H1 (cell line): Measurements from ENCODE around the gene GDF2. TPM values are rescaled to one million over a fixed set of nuclear protein-coding genes. Genes with fewer than 3 reads are reported as not detected.

ENCODE experiments used
- CTCF ChIA-PET: fragments of 300-600 bp; sonication (Branson Sonifier 250); formaldehyde crosslinking; loops from one replicate; lab custom pipeline; 2021; ENCODE audit not compliant: partially characterized antibody; lab: Charles Lee
- POLR2A ChIA-PET: fragments of 300-600 bp; sonication (Branson Sonifier 250); formaldehyde crosslinking; loops from one replicate; lab custom pipeline; 2021; ENCODE audit warnings: inconsistent platforms; ENCODE audit not compliant: partially characterized antibody; lab: Charles Lee
- DNase-seq, 2 experiments: peaks; one replicate each; pipeline versions ENCODE4 v3.0.0 to v3.0.0-alpha.2; 2010 to 2022; ENCODE audit warnings: low spot score in 2 of 2, low read depth in 1 of 2, mixed read lengths in 1 of 2
- FAIRE-seq: peaks from 2 replicates; lab custom pipeline; 2011; peaks lifted over from hg19 to GRCh38; lab: Jason Lieb, UNC
- H2AFZ ChIP-seq: 2 replicates; pipeline ENCODE4 v1.8.1; 2012; ENCODE audit warnings: low read length, inconsistent platforms
- H2AK5ac ChIP-seq: 2 replicates; pipeline ENCODE4 v1.6.1; 2013; ENCODE audit warnings: low read depth, low read length
- H2BK120ac ChIP-seq: replicated peaks from 2 replicates; pipeline ENCODE3; 2013; ENCODE audit warnings: low read depth, low read length, inconsistent platforms
- H2BK12ac ChIP-seq: 2 replicates; pipeline ENCODE4 v1.6.1; 2013; ENCODE audit warnings: low read depth, low read length
- H2BK15ac ChIP-seq: 2 replicates; pipeline ENCODE4 v1.6.1; 2013; ENCODE audit warnings: low read length
- H2BK20ac ChIP-seq: 2 replicates; pipeline ENCODE4 v1.6.1; 2013; ENCODE audit warnings: low read length
- H2BK5ac ChIP-seq: 2 replicates; pipeline ENCODE4 v1.6.1; 2013; ENCODE audit warnings: low read depth, low read length
- H3K14ac ChIP-seq: 2 replicates; pipeline ENCODE4 v1.6.1; 2013; ENCODE audit warnings: inconsistent platforms; ENCODE audit not compliant: insufficient read length
- H3K18ac ChIP-seq: 2 replicates; pipeline ENCODE4 v1.6.1; 2013; ENCODE audit warnings: low read length; ENCODE audit errors: extremely low read depth
- H3K23ac ChIP-seq: 2 replicates; pipeline ENCODE4 v1.6.1; 2013; ENCODE audit warnings: inconsistent platforms; ENCODE audit not compliant: insufficient read length
- H3K23me2 ChIP-seq: 2 replicates; pipeline ENCODE4 v1.6.1; 2013; ENCODE audit warnings: low read depth, low read length
- H3K27ac ChIP-seq: 2 replicates; pipeline ENCODE4 v1.6.1; 2011; ENCODE audit warnings: low read depth, low read length, inconsistent platforms
- H3K27me3 ChIP-seq, 4 experiments: replicated peaks in 1 of 4; 1 replicate in 1 of 4; 2 replicates in 3 of 4; pipeline versions ENCODE4 v1.6.1 to v1.8.1; 2011 to 2013; ENCODE audit warnings: low read length in 3 of 4, mild to moderate bottlenecking in 3 of 4, inconsistent platforms in 2 of 4, mixed read lengths in 2 of 4, moderate library complexity in 1 of 4; ENCODE audit not compliant: control insufficient read depth in 3 of 4, insufficient read depth in 3 of 4; ENCODE audit errors: extremely low read depth in 1 of 4
- H3K36me3 ChIP-seq, 4 experiments: 2 replicates each; pipeline versions ENCODE4 v1.6.1 to v1.8.1; 2011 to 2013; ENCODE audit warnings: mild to moderate bottlenecking in 4 of 4, low read length in 3 of 4, moderate library complexity in 2 of 4, control low read depth in 1 of 4, inconsistent platforms in 1 of 4; ENCODE audit not compliant: insufficient read depth in 4 of 4, control insufficient read depth in 2 of 4
- H3K4ac ChIP-seq: replicated peaks from 2 replicates; pipeline ENCODE3; 2013; ENCODE audit warnings: low read length, low read depth, mixed read lengths, inconsistent platforms; ENCODE audit not compliant: insufficient read length
- H3K4me1 ChIP-seq, 4 experiments: replicated peaks in 1 of 4; 1 replicate in 1 of 4; 2 replicates in 3 of 4; pipeline versions ENCODE4 v1.6.1 to v1.8.1; 2011 to 2013; ENCODE audit warnings: low read length in 3 of 4, inconsistent platforms in 2 of 4, mixed read lengths in 1 of 4; ENCODE audit not compliant: insufficient read depth in 4 of 4, control insufficient read depth in 3 of 4
- H3K4me2 ChIP-seq, 2 experiments: 2 replicates each; pipeline versions ENCODE4 v1.6.1 to v1.8.1; 2011 to 2013; ENCODE audit warnings: low read depth in 2 of 2, low read length in 2 of 2, control low read depth in 1 of 2, inconsistent platforms in 1 of 2, mild to moderate bottlenecking in 1 of 2; ENCODE audit not compliant: insufficient read depth in 1 of 2
- H3K4me3 ChIP-seq, 4 experiments: fragments of 200-600, 300-600 bp in 1 of 4; sonication (generic), shearing (Covaris generic), sonication (Bioruptor Twin) in 1 of 4; 2 replicates each; pipeline versions ENCODE4 v1.5.1 to v1.8.1; 2011 to 2016; ENCODE audit warnings: low read length in 4 of 4, low read depth in 3 of 4, control low read depth in 2 of 4, inconsistent platforms in 2 of 4, mild to moderate bottlenecking in 2 of 4, mixed read lengths in 1 of 4, moderate library complexity in 1 of 4; ENCODE audit not compliant: insufficient read depth in 2 of 4; ENCODE audit errors: extremely low read depth in 1 of 4
- H3K56ac ChIP-seq: replicated peaks from 2 replicates; pipeline ENCODE3; 2013; ENCODE audit warnings: low read depth, mild to moderate bottlenecking, mixed read lengths, low read length, inconsistent platforms; ENCODE audit not compliant: insufficient read length
- H3K79me1 ChIP-seq: 2 replicates; pipeline ENCODE4 v1.6.1; 2013; ENCODE audit warnings: low read depth, low read length, control low read depth
- H3K79me2 ChIP-seq, 2 experiments: 2 replicates each; pipeline versions ENCODE4 v1.6.1 to v1.8.1; 2012 to 2013; ENCODE audit warnings: low read length in 2 of 2, mild to moderate bottlenecking in 2 of 2, inconsistent platforms in 1 of 2; ENCODE audit not compliant: insufficient read depth in 2 of 2, control insufficient read depth in 1 of 2
- H3K9ac ChIP-seq, 4 experiments: replicated peaks in 1 of 4; 1 replicate in 1 of 4; 2 replicates in 3 of 4; pipeline versions ENCODE4 v1.6.1 to v1.8.1; 2011 to 2013; ENCODE audit warnings: low read depth in 3 of 4, low read length in 3 of 4, control low read depth in 2 of 4, mild to moderate bottlenecking in 2 of 4, moderate library complexity in 2 of 4, inconsistent platforms in 1 of 4; ENCODE audit errors: extremely low read depth in 1 of 4
- H3K9me3 ChIP-seq, 2 experiments: 2 replicates each; pipeline versions ENCODE4 v1.6.1 to v1.8.1; 2012 to 2013; ENCODE audit warnings: mild to moderate bottlenecking in 2 of 2, moderate library complexity in 2 of 2, control low read depth in 1 of 2, inconsistent platforms in 1 of 2, low read depth in 1 of 2, low read length in 1 of 2, mixed read lengths in 1 of 2; ENCODE audit not compliant: insufficient read depth in 2 of 2
- H4K20me1 ChIP-seq, 2 experiments: replicated peaks in 1 of 2; 2 replicates each; pipeline versions ENCODE3 to v1.8.1; 2011 to 2013; ENCODE audit warnings: inconsistent platforms in 2 of 2, low read length in 2 of 2, mild to moderate bottlenecking in 1 of 2; ENCODE audit not compliant: insufficient read depth in 2 of 2, control insufficient read depth in 1 of 2
- H4K5ac ChIP-seq: 2 replicates; pipeline ENCODE4 v1.6.1; 2013; ENCODE audit warnings: low read length, low read depth, mixed read lengths, inconsistent platforms; ENCODE audit not compliant: insufficient read length
- H4K8ac ChIP-seq: 2 replicates; pipeline ENCODE4 v1.8.0; 2013; ENCODE audit warnings: mild to moderate bottlenecking, moderate library complexity, low read length, inconsistent platforms; ENCODE audit not compliant: insufficient read depth; ENCODE audit errors: extremely low read depth
- H4K91ac ChIP-seq: replicated peaks from 2 replicates; pipeline ENCODE3; 2013; ENCODE audit warnings: low read length, mixed read lengths, inconsistent platforms; ENCODE audit not compliant: insufficient read length
- ASH2L ChIP-seq: fragments of 200-600, 300-600 bp; sonication (generic); IDR thresholded peaks from one replicate; pipeline ENCODE4 v1.7.1; 2017; ENCODE audit warnings: low read length
- BCL11A ChIP-seq, 2 experiments: IDR thresholded peaks; one replicate each; pipeline ENCODE4 v1.6.1; 2011; ENCODE audit warnings: low read depth in 2 of 2, low read length in 2 of 2, mild to moderate bottlenecking in 2 of 2
- CBX5 ChIP-seq: fragments of 300-800, 300-1000 bp; sonication (generic); IDR thresholded peaks from 2 replicates; pipeline ENCODE4 v1.7.1; 2016; ENCODE audit warnings: antibody characterized with exemption, low read length, low read depth
- CBX8 ChIP-seq: fragments of 300-800, 300-1000 bp; sonication (generic); IDR thresholded peaks from 2 replicates; pipeline ENCODE4 v1.7.1; 2016; ENCODE audit warnings: low read depth, low read length, borderline replicate concordance
- GTF2F1 ChIP-seq: IDR thresholded peaks from 2 replicates; pipeline ENCODE4 v1.6.1; 2012; ENCODE audit warnings: low read depth, low read length, improper control_type of control experiment, borderline replicate concordance
- HDAC2 ChIP-seq, 2 experiments: fragments of 300-600 bp in 1 of 2; sonication (generic) in 1 of 2; IDR thresholded peaks; 2 replicates each; pipeline ENCODE4 v1.6.1; 2011 to 2012; ENCODE audit warnings: low read depth in 2 of 2, low read length in 2 of 2, mild to moderate bottlenecking in 2 of 2, moderate library complexity in 2 of 2, borderline replicate concordance in 1 of 2, inconsistent platforms in 1 of 2
- MAFK ChIP-seq: IDR thresholded peaks from 2 replicates; pipeline ENCODE4 v1.6.1; 2012; ENCODE audit warnings: low read depth, mild to moderate bottlenecking, improper control_type of control experiment, low read length
- RAD21 ChIP-seq, 2 experiments: IDR thresholded peaks in 1 of 2; conservative IDR thresholded peaks in 1 of 2; 2 replicates each; pipeline ENCODE4 v1.6.1; 2011; ENCODE audit warnings: low read depth in 2 of 2, low read length in 2 of 2, improper control_type of control experiment in 1 of 2, inconsistent platforms in 1 of 2, mild to moderate bottlenecking in 1 of 2, moderate library complexity in 1 of 2
- SIN3A ChIP-seq, 2 experiments: IDR thresholded peaks in 1 of 2; conservative IDR thresholded peaks in 1 of 2; 2 replicates each; pipeline ENCODE4 v1.6.1; 2011 to 2012; ENCODE audit warnings: low read length in 2 of 2, improper control_type of control experiment in 1 of 2, low read depth in 1 of 2, mild to moderate bottlenecking in 1 of 2
- SP1 ChIP-seq: IDR thresholded peaks from 2 replicates; pipeline ENCODE4 v1.6.1; 2011; ENCODE audit warnings: low read depth, low read length
- SUZ12 ChIP-seq: fragments of 200-600 bp; sonication (generic); IDR thresholded peaks from 2 replicates; pipeline ENCODE4 v1.6.1; 2012; ENCODE audit warnings: mild to moderate bottlenecking, inconsistent platforms, low read length, moderate library complexity, mixed read lengths
- WGBS, 2 experiments: shearing (Covaris generic) in 1 of 2; methylation state at CpG; one replicate each; pipeline versions ENCODE4 v1.1.6 to v1.1.7; 2013 to 2015; ENCODE audit warnings: low lambda C conversion rate in 2 of 2, mixed read lengths in 2 of 2, inconsistent platforms in 1 of 2, low coverage in 1 of 2, missing lambda C conversion rate in 1 of 2; ENCODE audit not compliant: insufficient replicate concordance in 2 of 2, insufficient coverage in 1 of 2, insufficient read length in 1 of 2; ENCODE audit errors: extremely low coverage in 1 of 2, missing lambda C conversion rate in 1 of 2; 5-methylcytosine and 5-hydroxymethylcytosine counted together
- polyA plus RNA-seq, 7 experiments: library from polyadenylated mRNA; depleted of rRNA in 3 of 7; stranded (reverse) in 5 of 7; unstranded in 2 of 7; fragments of >200 nt in 5 of 7; fragments of 200-250 nt in 2 of 7; gene quantifications; 1 replicate in 5 of 7; 2 replicates in 1 of 7; 4 replicates in 1 of 7; pipeline versions ENCODE4 v1.2.1 to v1.2.3, GENCODE V29; 2011 to 2013; ENCODE audit warnings: missing spikeins in 2 of 7, mixed read lengths in 2 of 7
- total RNA-seq: library from RNA; stranded (reverse); fragmentation: NEBNext Ultra II Directional; extraction: Animal tissue kit (Norgen Biotek cat#: 25700); gene quantifications from 2 replicates; pipeline ENCODE4 v1.2.1, GENCODE V29; 2021

The GDF2 gene
- total and polyA plus RNA-seq, 2 of the 8 experiments (the other 6 are each of a cell fraction or from before 2014, with no cell fraction given), result not detected

DNA sequence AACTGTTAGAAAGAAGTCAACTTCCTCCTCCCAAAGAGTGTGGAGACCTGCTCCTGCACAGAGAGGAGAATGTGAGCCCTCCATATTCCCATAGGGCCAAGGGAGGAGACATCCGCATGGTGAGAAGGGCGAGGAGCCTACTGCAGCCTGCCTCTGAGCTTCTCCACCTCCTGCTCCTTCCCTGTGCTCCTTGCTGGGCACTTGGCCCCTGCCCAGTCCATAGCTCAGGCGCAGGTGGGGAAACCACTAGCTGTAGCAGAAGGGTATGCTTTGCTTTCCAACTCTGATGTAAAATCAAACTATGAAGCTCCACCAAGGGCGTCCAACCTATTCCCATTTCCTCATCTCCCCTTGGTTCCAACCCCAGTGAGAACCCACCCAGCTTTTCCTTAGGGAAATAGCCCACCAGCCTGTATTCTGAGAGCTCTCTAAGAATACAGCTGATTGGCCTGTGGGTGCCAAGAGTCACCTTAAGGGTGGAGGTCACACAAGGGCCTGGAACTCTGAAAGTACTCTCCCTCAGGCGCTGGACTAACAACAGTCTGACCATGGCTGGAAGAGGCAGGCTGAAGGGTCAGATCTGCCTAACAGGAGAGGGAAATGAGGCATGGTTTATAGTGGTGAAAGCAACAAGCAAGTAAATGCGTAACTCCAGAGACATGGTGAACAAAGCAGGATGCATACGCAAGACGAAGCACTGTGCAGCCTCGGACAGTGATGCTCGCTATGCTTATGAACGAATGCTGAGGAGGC, 47.9 kb downstream of the GDF2 start:
- Histone ChIP-seq H4K91ac (no peak overlapping the region), H3K56ac (no peak overlapping the region), H3K4ac (no peak overlapping the region), H4K8ac (no peak overlapping the region), H2BK12ac (no peak overlapping the region), H3K23me2 (no peaks in the 10 kb centered on the region), H3K18ac (no peak overlapping the region), H2BK20ac (no peak overlapping the region), H3K4me3 (no peak overlapping the region), H2BK15ac (no peak overlapping the region), H4K20me1 (peaks cover 0 to 1% of the 10 kb centered on the region in 2 experiments), H4K5ac (no peak overlapping the region), H3K27ac (no peak overlapping the region), H2BK5ac (no peak overlapping the region), H3K23ac (no peak overlapping the region), H3K4me2 (no peak overlapping the region), H3K9me3 (no peaks in the 10 kb centered on the region), H3K79me2 (no peaks in the 10 kb centered on the region), H3K79me1 (no peaks in the 10 kb centered on the region; the same call in 1 of the 2 replicates), H3K14ac (no peak overlapping the region), H2BK120ac (no peak overlapping the region), H2AFZ (no peak overlapping the region), H3K36me3 (no peaks in the 10 kb centered on the region), H3K9ac (no peak overlapping the region), H3K4me1 (peaks cover 0 to 8% (median 5%) of the 10 kb centered on the region in 4 experiments; a peak in 6 of 7 replicates), H2AK5ac (no peak overlapping the region), H3K27me3 (no peaks in the 10 kb centered on the region)
- 92% methylated on average over 11 of the region's 11 CpGs; no CpG with 5 or more reads in 1 of the 2 experiments for WGBS, 2 experiments
- DNase-seq (peak in 1 of 2 experiments; percentile 22), FAIRE-seq (no peak)
- CTCF ChIA-PET, result interaction anchor here (2.1 to 2.9 kb wide), 2 partner anchors 8 to 12 kb away, joined by 6 to 9 read pairs; no protein-coding TSS in a partner anchor
- POLR2A ChIA-PET, result no interaction called here
- TF ChIP-seq CBX5, result no peak
- no peak for TF ChIP-seq SUZ12
- TF ChIP-seq ASH2L, result no peak
- TF ChIP-seq CBX8, result no peak
- TF ChIP-seq HDAC2 (IDR thresholded peaks at IDR 0.05; ENCODE audit: borderline replicate concordance in 1 of 2, low read depth in 2 of 2, low read length in 2 of 2), result no peak
- no peak for TF ChIP-seq SIN3A (conservative IDR thresholded peaks at IDR 0.05 in 1 of 2, IDR thresholded peaks at IDR 0.05 in 1 of 2; ENCODE audit: low read depth in 1 of 2, low read length in 2 of 2)
- TF ChIP-seq GTF2F1, result no peak
- no peak for TF ChIP-seq SP1
- no peak for TF ChIP-seq BCL11A (IDR thresholded peaks at IDR 0.05; ENCODE audit: low read depth in 2 of 2, low read length in 2 of 2)
- TF ChIP-seq RAD21 (IDR thresholded peaks at IDR 0.05 in 1 of 2, conservative IDR thresholded peaks at IDR 0.05 in 1 of 2; ENCODE audit: low read depth in 2 of 2, low read length in 2 of 2), result no peak
- TF ChIP-seq MAFK, result no peak
